HepG2 (cell line): ENCODE results near the gene C1orf35. TPM values are rescaled to one million over a fixed set of nuclear protein-coding genes. Genes with fewer than 3 reads are reported as not detected.

Experiments
- ARNTL ChIP-seq: sonication (generic); formaldehyde crosslinking; IDR thresholded peaks from 2 replicates; pipeline ENCODE4 v1.4.0; 2020; ENCODE audit warnings: mild to moderate bottlenecking, missing genetic modification reagents
- ATF4 ChIP-seq, 2 experiments: fragments of 450-650 bp in 1 of 2; sonication (generic) in 1 of 2; formaldehyde crosslinking; IDR thresholded peaks; 2 replicates each; pipeline versions ENCODE4 v1.5.0 to v1.8.0; 2020 to 2022; ENCODE audit warnings: mild to moderate bottlenecking in 1 of 2, missing genetic modification reagents in 1 of 2
- DMAP1 ChIP-seq: IDR thresholded peaks from 2 replicates; pipeline ENCODE4 v1.6.1; 2016
- FOXK2 ChIP-seq: fragments of 450-650 bp; IDR thresholded peaks from 2 replicates; pipeline ENCODE4 v1.6.1; 2016
- FOXP1 ChIP-seq, 2 experiments: fragments of 450-650 bp in 1 of 2; IDR thresholded peaks; 2 replicates each; pipeline ENCODE4 v1.6.1; 2017 to 2018; ENCODE audit warnings: antibody characterized with exemption in 1 of 2
- GABPB1 ChIP-seq: IDR thresholded peaks from 2 replicates; pipeline ENCODE4 v1.6.1; 2016; ENCODE audit warnings: mild to moderate bottlenecking, missing genetic modification reagents, moderate library complexity, missing compliant biosample characterization
- HMG20A ChIP-seq: IDR thresholded peaks from 2 replicates; pipeline ENCODE4 v1.6.1; 2016; ENCODE audit warnings: borderline replicate concordance
- MLX ChIP-seq: IDR thresholded peaks from 2 replicates; pipeline ENCODE4 v1.6.1; 2016
- POGK ChIP-seq: sonication (generic); formaldehyde crosslinking; conservative IDR thresholded peaks from 2 replicates; pipeline ENCODE4 v1.8.0; 2022; ENCODE audit warnings: mild to moderate bottlenecking, moderate library complexity, missing genetic modification reagents
- RFX5 ChIP-seq: IDR thresholded peaks from 2 replicates; pipeline ENCODE4 v1.6.1; 2011; ENCODE audit warnings: low read depth, low read length, improper control_type of control experiment
- SAFB2 ChIP-seq: sonication (generic); formaldehyde crosslinking; IDR thresholded peaks from 2 replicates; pipeline ENCODE4 v1.5.1; 2020; ENCODE audit warnings: missing genetic modification reagents, low read depth, mild to moderate bottlenecking, borderline replicate concordance
- SIX1 ChIP-seq: sonication (generic); formaldehyde crosslinking; IDR thresholded peaks from 2 replicates; pipeline ENCODE4 v1.4.0; 2020; ENCODE audit warnings: missing genetic modification reagents, borderline replicate concordance
- SOX13 ChIP-seq, 3 experiments: fragments of 450-650 bp in 1 of 3; sonication (generic) in 1 of 3; formaldehyde crosslinking in 1 of 3; IDR thresholded peaks in 2 of 3; conservative IDR thresholded peaks in 1 of 3; 2 replicates each; pipeline versions ENCODE4 v1.5.0 to v1.6.1; 2016 to 2020; ENCODE audit warnings: antibody characterized with exemption in 1 of 3, mild to moderate bottlenecking in 1 of 3, missing compliant biosample characterization in 1 of 3, missing genetic modification reagents in 1 of 3, moderate library complexity in 1 of 3
- SOX5 ChIP-seq: IDR thresholded peaks from 2 replicates; pipeline ENCODE4 v1.6.1; 2016; ENCODE audit warnings: borderline replicate concordance
- TBP ChIP-seq: sonication (generic); formaldehyde crosslinking; IDR thresholded peaks from 2 replicates; pipeline ENCODE4 v1.5.0; 2020; ENCODE audit warnings: missing genetic modification reagents
- USF2 ChIP-seq, 2 experiments: sonication (generic) in 1 of 2; formaldehyde crosslinking in 1 of 2; IDR thresholded peaks; 2 replicates each; pipeline versions ENCODE4 v1.5.1 to v1.6.1; 2011 to 2020; ENCODE audit warnings: borderline replicate concordance in 1 of 2, low read depth in 1 of 2, low read length in 1 of 2, mild to moderate bottlenecking in 1 of 2, missing genetic modification reagents in 1 of 2, moderate library complexity in 1 of 2
- ZFY ChIP-seq: sonication (generic); formaldehyde crosslinking; IDR thresholded peaks from 2 replicates; pipeline ENCODE4 v1.4.0; 2020; ENCODE audit warnings: missing genetic modification reagents
- ZNF326 ChIP-seq: sonication (generic); formaldehyde crosslinking; IDR thresholded peaks from 2 replicates; pipeline ENCODE4 v1.4.0; 2020; ENCODE audit warnings: missing genetic modification reagents, borderline replicate concordance
- ZNF546 ChIP-seq: sonication (generic); formaldehyde crosslinking; conservative IDR thresholded peaks from 2 replicates; pipeline ENCODE4 v1.8.1; 2023; ENCODE audit warnings: mild to moderate bottlenecking, missing genetic modification reagents
- ZNF772 ChIP-seq: sonication (generic); formaldehyde crosslinking; IDR thresholded peaks from 2 replicates; pipeline ENCODE4 v1.5.0; 2020; ENCODE audit warnings: mild to moderate bottlenecking, missing genetic modification reagents
- polyA plus RNA-seq, 8 experiments: library from polyadenylated mRNA; depleted of rRNA in 3 of 8; stranded (reverse) in 7 of 8; unstranded in 1 of 8; fragments of >200 nt; fragmentation: Illumina TruSeq in 4 of 8; extraction: Trizol in 4 of 8; gene quantifications; 2 replicates each; pipeline versions ENCODE4 v1.2.1 to v1.2.3, GENCODE V29; 2011 to 2016; ENCODE audit warnings: low read depth in 4 of 8, missing spikeins in 1 of 8, mixed read lengths in 1 of 8; ENCODE audit not compliant: insufficient read depth in 1 of 8
- total RNA-seq, 5 experiments: library from RNA; depleted of rRNA; stranded (reverse); fragments of >200 nt; fragmentation: Illumina TruSeq; extraction: Trizol; gene quantifications; 2 replicates each; pipeline ENCODE4 v1.2.3, GENCODE V29; 2016; ENCODE audit warnings: low read depth in 1 of 5

C1orf35 gene
- total and polyA plus RNA-seq, 2 of the 13 experiments (the other 11 are each of a cell fraction or from before 2014, with no cell fraction given), result 8.1 to 19.3 TPM

- no peak for TF ChIP-seq HMG20A (CRISPR knock-in tag)
- TF ChIP-seq TBP (CRISPR knock-in tag), result no peak
- peak; percentile 73 for TF ChIP-seq ZFY (CRISPR knock-in tag)
- TF ChIP-seq SIX1, result no peak
- 0 out of 2 replicates have a peak, but pooled peaks have one; percentile 23 for TF ChIP-seq GABPB1 (CRISPR knock-in tag)
- no peak for TF ChIP-seq FOXP1 (IDR thresholded peaks at IDR 0.05)
- TF ChIP-seq FOXP1 (CRISPR knock-in tag; IDR thresholded peaks at IDR 0.05), result no peak
- no peak for TF ChIP-seq MLX (CRISPR knock-in tag)
- no peak for TF ChIP-seq SOX5 (CRISPR knock-in tag)
- TF ChIP-seq ARNTL, result peak; percentile 50; the same call in 1 of the 2 replicates
- no peak for TF ChIP-seq RFX5
- 0 out of 2 replicates have a peak, but pooled peaks have one; percentile 3 for TF ChIP-seq SAFB2 (CRISPR knock-in tag)
- TF ChIP-seq ZNF546 (CRISPR knock-in tag), result no peak
- 0 out of 2 replicates have a peak, but pooled peaks have one; percentile 9 for TF ChIP-seq ZNF326 (CRISPR knock-in tag)
- TF ChIP-seq FOXK2, result no peak
- 0 out of 2 replicates have a peak, but pooled peaks have one; percentile 5 for TF ChIP-seq DMAP1 (CRISPR knock-in tag)
- TF ChIP-seq ATF4 (CRISPR knock-in tag; IDR thresholded peaks at IDR 0.05), result no peak
- TF ChIP-seq ZNF772 (CRISPR knock-in tag), result peak; percentile 70; the same call in 1 of the 2 replicates
- no peak for TF ChIP-seq USF2 (IDR thresholded peaks at IDR 0.05; ENCODE audit: low read depth, low read length)
- 0 out of 2 replicates have a peak, but pooled peaks have one; percentile 41 for TF ChIP-seq USF2 (CRISPR knock-in tag; IDR thresholded peaks at IDR 0.05; ENCODE audit: borderline replicate concordance)
- no peak for TF ChIP-seq SOX13 (IDR thresholded peaks at IDR 0.05)
- TF ChIP-seq SOX13 (CRISPR knock-in tag; conservative IDR thresholded peaks at IDR 0.05 in 1 of 2, IDR thresholded peaks at IDR 0.05 in 1 of 2), result no peak
- no peak; the same call in 1 of the 2 replicates for TF ChIP-seq POGK (CRISPR knock-in tag)
These were observed 19.9 kb downstream of the C1orf35 start (continued) for GRCh38 chr1:228082918-228083870.
